HS-5 (cell line): ENCODE data around the gene TSSK1B.
"Not testable (repeated sequence)": the region's sequence is repeated elsewhere in the genome, so short reads cannot be mapped to it uniquely, and the experiment has no call there.

Experiments used
- DNase-seq: peaks from one replicate; pipeline ENCODE4 v3.0.0-alpha.2; 2012; ENCODE audit warnings: low read depth

TSSK1B gene

GRCh38 chr5:113434889-113435288 is at the start of gene TSSK1B:
Gene TSSK1B (minus strand): TSS chr5:113434989. CDS start chr5:113434839, 150 bp downstream.
- DNase-seq, result no peak

GRCh38 chr5:113480243-113480642 is 45.5 kb upstream of the TSSK1B start:
- no peak for DNase-seq

GRCh38 chr5:113478691-113479090 is 43.9 kb upstream of the TSSK1B start:
- DNase-seq, result no peak

- DNase-seq, result no peak
Observed at GRCh38 chr5:113474100-113474728, 39.4 kb upstream of the TSSK1B start.

GRCh38 chr5:113463032-113463431 is 28.2 kb upstream of the TSSK1B start:
- DNase-seq, result no peak

- not testable (repeated sequence) for DNase-seq
Observed at GRCh38 chr5:113457106-113457505, 22.3 kb upstream of the TSSK1B start.

GRCh38 chr5:113452941-113453340 is 18.2 kb upstream of the TSSK1B start:
- DNase-seq, result no peak

- DNase-seq, result no peak
Observed at GRCh38 chr5:113451797-113452196, 17.0 kb upstream of the TSSK1B start.

GRCh38 chr5:113450929-113451328 is 16.1 kb upstream of the TSSK1B start:
- DNase-seq, result no peak

GRCh38 chr5:113450462-113450861 is 15.7 kb upstream of the TSSK1B start:
- no peak for DNase-seq

- DNase-seq, result no peak
Observed at GRCh38 chr5:113448252-113448651, 13.5 kb upstream of the TSSK1B start.

GRCh38 chr5:113447498-113448050 is 12.8 kb upstream of the TSSK1B start:
- DNase-seq, result no peak

GRCh38 chr5:113446358-113446927 is 11.7 kb upstream of the TSSK1B start:
- DNase-seq, result no peak

GRCh38 chr5:113437111-113437510 is 2.3 kb upstream of the TSSK1B start:
- no peak for DNase-seq

GRCh38 chr5:113435575-113435974 is 786 bp upstream of the TSSK1B start:
- DNase-seq, result no peak

GRCh38 chr5:113433862-113434612 is 752 bp downstream of the TSSK1B start:
- no peak for DNase-seq

GRCh38 chr5:113433071-113433470 is 1.7 kb downstream of the TSSK1B start:
- no peak for DNase-seq

- DNase-seq, result no peak
Observed at GRCh38 chr5:113427871-113428574, 6.8 kb downstream of the TSSK1B start.

- no peak for DNase-seq
Observed at GRCh38 chr5:113425909-113426308, 8.9 kb downstream of the TSSK1B start.

GRCh38 chr5:113421693-113422092 is 13.1 kb downstream of the TSSK1B start:
- DNase-seq, result no peak

- DNase-seq, result no peak
Observed at GRCh38 chr5:113405530-113405929, 29.3 kb downstream of the TSSK1B start.

- no peak for DNase-seq
Observed at GRCh38 chr5:113404269-113404668, 30.5 kb downstream of the TSSK1B start.
